Measurements from ENCODE around the gene PTGDS. TPM values are rescaled to one million over a fixed set of nuclear protein-coding genes. Genes with fewer than 3 reads are reported as not detected.

The PTGDS gene
- total and polyA plus RNA-seq, 10 of the 15 experiments (the other 5 are each of a cell fraction or from before 2014, with no cell fraction given), result not detected

DNA sequence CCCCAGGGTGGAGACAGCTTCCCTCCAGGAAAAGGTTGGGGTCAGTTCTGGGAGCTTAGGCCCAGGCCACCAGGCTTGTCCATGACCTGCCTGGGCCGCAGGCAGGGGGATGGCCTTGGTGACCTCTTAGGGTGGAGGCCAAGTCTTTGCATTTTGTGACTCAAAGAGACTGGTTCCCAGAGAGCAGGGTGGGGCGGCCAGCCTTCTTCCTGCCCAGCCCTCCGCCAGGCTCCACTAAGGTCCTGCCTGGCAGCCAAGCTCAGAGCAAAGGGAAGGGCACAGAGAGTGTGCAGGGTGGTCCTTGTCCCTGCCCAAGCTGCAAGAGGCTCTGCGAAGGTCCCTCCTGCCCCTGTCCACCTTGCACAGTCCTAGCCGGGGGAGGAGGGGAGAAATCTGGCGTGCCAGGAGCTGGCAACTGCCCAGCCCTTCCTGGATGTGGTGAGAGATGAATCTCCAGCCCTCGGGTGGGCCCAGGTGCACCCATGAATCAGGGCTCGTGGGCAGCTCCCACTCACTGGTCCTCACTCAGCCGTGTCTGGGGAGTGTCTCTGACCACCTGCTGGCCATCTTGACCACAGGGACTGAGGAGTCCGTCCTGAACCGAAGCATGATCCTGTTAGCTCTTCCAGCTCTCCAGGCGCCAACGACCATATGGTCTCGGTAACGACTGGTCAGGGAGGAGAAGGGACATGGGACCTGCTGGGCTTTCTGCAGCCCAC, 2.3 kb upstream of the PTGDS start (continued):
- TF ChIP-seq, protein P1, sequence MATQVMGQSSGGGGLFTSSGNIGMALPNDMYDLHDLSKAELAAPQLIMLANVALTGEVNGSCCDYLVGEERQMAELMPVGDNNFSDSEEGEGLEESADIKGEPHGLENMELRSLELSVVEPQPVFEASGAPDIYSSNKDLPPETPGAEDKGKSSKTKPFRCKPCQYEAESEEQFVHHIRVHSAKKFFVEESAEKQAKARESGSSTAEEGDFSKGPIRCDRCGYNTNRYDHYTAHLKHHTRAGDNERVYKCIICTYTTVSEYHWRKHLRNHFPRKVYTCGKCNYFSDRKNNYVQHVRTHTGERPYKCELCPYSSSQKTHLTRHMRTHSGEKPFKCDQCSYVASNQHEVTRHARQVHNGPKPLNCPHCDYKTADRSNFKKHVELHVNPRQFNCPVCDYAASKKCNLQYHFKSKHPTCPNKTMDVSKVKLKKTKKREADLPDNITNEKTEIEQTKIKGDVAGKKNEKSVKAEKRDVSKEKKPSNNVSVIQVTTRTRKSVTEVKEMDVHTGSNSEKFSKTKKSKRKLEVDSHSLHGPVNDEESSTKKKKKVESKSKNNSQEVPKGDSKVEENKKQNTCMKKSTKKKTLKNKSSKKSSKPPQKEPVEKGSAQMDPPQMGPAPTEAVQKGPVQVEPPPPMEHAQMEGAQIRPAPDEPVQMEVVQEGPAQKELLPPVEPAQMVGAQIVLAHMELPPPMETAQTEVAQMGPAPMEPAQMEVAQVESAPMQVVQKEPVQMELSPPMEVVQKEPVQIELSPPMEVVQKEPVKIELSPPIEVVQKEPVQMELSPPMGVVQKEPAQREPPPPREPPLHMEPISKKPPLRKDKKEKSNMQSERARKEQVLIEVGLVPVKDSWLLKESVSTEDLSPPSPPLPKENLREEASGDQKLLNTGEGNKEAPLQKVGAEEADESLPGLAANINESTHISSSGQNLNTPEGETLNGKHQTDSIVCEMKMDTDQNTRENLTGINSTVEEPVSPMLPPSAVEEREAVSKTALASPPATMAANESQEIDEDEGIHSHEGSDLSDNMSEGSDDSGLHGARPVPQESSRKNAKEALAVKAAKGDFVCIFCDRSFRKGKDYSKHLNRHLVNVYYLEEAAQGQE (IDR thresholded peaks at IDR 0.05; ENCODE audit: low read depth, low read length), result no peak
- no peak for TF ChIP-seq IKZF2 (IDR thresholded peaks at IDR 0.05)

DNA sequence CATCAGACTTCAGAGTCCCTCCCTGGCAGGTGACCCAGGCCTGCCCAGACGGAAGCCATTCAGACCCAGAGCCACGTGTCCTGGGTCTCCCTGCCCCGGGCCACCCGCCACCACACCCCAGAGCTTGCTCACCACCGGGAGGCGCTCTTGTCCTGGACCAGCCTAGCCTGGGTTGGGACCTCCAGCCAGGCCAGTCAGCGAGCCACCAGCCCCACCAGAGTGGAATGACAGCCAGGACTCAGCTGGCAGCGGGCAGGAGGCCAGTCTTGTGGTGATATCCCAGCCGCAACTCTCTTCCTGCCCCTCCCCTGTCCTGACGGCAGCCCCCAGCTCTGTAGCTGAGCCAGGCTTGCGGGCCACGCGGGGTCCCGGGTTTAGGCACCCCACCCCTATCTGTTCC, 1.7 kb upstream of the PTGDS start:
- ChIA-PET RAD21 (ENCODE audit: unreplicated experiment) (interaction anchor here (1.3 kb wide), 1 partner anchor 59 kb away, joined by 7 read pairs; no protein-coding TSS in a partner anchor), POLR2A (interaction anchor here (0.6 kb wide), 1 partner anchor 225 kb away, joined by 3 read pairs; no protein-coding TSS in a partner anchor), SMC1A (ENCODE audit: uncharacterized antibody, unreplicated experiment) (interaction anchor here (1.3 kb wide), 1 partner anchor 27 kb away, joined by 3 read pairs; no protein-coding TSS in a partner anchor), CTCF (interaction anchor here (1.5 to 2.9 kb wide), 2 partner anchors 54 to 60 kb away, joined by 6 to 11 read pairs; no protein-coding TSS in a partner anchor)
- 5% methylated on average over 14 of the region's 14 CpGs for WGBS (ENCODE audit: insufficient coverage, insufficient replicate concordance, low lambda C conversion rate, missing lambda C conversion rate)
- H3K79me2 ChIP-seq (ENCODE audit: control insufficient read depth, insufficient read depth, low read length), result no peaks in the 10 kb centered on the region
- no peak overlapping the region for H3K4me2 ChIP-seq (ENCODE audit: control insufficient read depth, insufficient read depth)
- no peak overlapping the region for H3K4me3 ChIP-seq
- in situ Hi-C loops (cut with MboI) (no loop called here), intact Hi-C loops (cut with micrococcal nuclease; ENCODE audit: unreplicated experiment) (no loop called here)
- FAIRE-seq (no peak), ATAC-seq (peak; percentile 25), DNase-seq (ENCODE audit: low read depth, low spot score) (no peak)
- no peaks in the 10 kb centered on the region for H3K36me3 ChIP-seq (ENCODE audit: control insufficient read depth in 2 of 2, insufficient read depth in 2 of 2, low read length in 1 of 2)
- no TSS peak for BruUV-seq (replicated peaks)
- no peak overlapping the region for H3K27ac ChIP-seq (ENCODE audit: control insufficient read depth, insufficient read depth)
- no peak overlapping the region for H2AFZ ChIP-seq (ENCODE audit: control insufficient read depth, low read depth, low read length)
- H3K9me3 ChIP-seq (replicated peaks; ENCODE audit: control insufficient read depth, insufficient read depth, low read length), result no peaks in the 10 kb centered on the region
- no peaks in the 10 kb centered on the region; a peak in 2 of 4 replicates for H3K27me3 ChIP-seq (replicated peaks in 1 of 2; ENCODE audit: control insufficient read depth in 2 of 2, insufficient read depth in 2 of 2, low read length in 1 of 2)
- no peak overlapping the region for H3K9ac ChIP-seq (ENCODE audit: control insufficient read depth, insufficient read depth, low read length)
- no peaks in the 10 kb centered on the region for H3K4me1 ChIP-seq (ENCODE audit: control insufficient read depth, insufficient read depth, low read length)
- H4K20me1 ChIP-seq (ENCODE audit: control insufficient read depth, insufficient read depth), result no peaks in the 10 kb centered on the region
- TF ChIP-seq CHD2 (IDR thresholded peaks at IDR 0.05; ENCODE audit: borderline replicate concordance, low read depth, low read length) (no peak), PAX8 (IDR thresholded peaks at IDR 0.05) (no peak), EZH2 (IDR thresholded peaks at IDR 0.05; ENCODE audit: borderline replicate concordance, control insufficient read depth, low read depth, low read length) (no peak), RBBP5 (conservative IDR thresholded peaks at IDR 0.05) (no peak), TBL1XR1 (IDR thresholded peaks at IDR 0.05; ENCODE audit: low read depth, low read length) (no peak), RAD21 (IDR thresholded peaks at IDR 0.05; ENCODE audit: insufficient read depth, low read depth, low read length) (0 out of 2 replicates have a peak, but pooled peaks have one; percentile 26), TCF3 (IDR thresholded peaks at IDR 0.05; ENCODE audit: borderline replicate concordance, insufficient read depth, low read depth, low read length) (no peak), IKZF1 (conservative IDR thresholded peaks at IDR 0.05) (no peak)
- TF ChIP-seq, protein P2, sequence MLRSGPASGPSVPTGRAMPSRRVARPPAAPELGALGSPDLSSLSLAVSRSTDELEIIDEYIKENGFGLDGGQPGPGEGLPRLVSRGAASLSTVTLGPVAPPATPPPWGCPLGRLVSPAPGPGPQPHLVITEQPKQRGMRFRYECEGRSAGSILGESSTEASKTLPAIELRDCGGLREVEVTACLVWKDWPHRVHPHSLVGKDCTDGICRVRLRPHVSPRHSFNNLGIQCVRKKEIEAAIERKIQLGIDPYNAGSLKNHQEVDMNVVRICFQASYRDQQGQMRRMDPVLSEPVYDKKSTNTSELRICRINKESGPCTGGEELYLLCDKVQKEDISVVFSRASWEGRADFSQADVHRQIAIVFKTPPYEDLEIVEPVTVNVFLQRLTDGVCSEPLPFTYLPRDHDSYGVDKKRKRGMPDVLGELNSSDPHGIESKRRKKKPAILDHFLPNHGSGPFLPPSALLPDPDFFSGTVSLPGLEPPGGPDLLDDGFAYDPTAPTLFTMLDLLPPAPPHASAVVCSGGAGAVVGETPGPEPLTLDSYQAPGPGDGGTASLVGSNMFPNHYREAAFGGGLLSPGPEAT (IDR thresholded peaks at IDR 0.05; ENCODE audit: low read depth), result no peak
- TF ChIP-seq, protein P3, sequence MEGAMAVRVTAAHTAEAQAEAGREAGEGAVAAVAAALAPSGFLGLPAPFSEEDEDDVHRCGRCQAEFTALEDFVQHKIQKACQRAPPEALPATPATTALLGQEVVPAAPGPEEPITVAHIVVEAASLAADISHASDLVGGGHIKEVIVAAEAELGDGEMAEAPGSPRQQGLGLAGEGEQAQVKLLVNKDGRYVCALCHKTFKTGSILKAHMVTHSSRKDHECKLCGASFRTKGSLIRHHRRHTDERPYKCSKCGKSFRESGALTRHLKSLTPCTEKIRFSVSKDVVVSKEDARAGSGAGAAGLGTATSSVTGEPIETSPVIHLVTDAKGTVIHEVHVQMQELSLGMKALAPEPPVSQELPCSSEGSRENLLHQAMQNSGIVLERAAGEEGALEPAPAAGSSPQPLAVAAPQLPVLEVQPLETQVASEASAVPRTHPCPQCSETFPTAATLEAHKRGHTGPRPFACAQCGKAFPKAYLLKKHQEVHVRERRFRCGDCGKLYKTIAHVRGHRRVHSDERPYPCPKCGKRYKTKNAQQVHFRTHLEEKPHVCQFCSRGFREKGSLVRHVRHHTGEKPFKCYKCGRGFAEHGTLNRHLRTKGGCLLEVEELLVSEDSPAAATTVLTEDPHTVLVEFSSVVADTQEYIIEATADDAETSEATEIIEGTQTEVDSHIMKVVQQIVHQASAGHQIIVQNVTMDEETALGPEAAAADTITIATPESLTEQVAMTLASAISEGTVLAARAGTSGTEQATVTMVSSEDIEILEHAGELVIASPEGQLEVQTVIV (IDR thresholded peaks at IDR 0.05; ENCODE audit: borderline replicate concordance, partially characterized antibody), result no peak
